Left cardiac atrium (tissue), 4 donors: ENCODE measurements around the gene RPS6KB1. TPM values are rescaled to one million over a fixed set of nuclear protein-coding genes. Genes with fewer than 3 reads are reported as not detected.
A peak's percentile ranks its signal among the peaks of the same experiment; 100 is the strongest.
"Not testable (repeated sequence)": the region's sequence is repeated elsewhere in the genome, so short reads cannot be mapped to it uniquely, and the experiment has no call there.

Source experiments
- ATAC-seq, 2 donors: fragments of 200-7000 bp; cut with Tn5 transposase; one replicate each; pipeline ENCODE4 v1.9.1; 2020; ENCODE audit warnings: mild to moderate bottlenecking in 2 of 2, moderate library complexity in 2 of 2
- DNase-seq: peaks from one replicate; pipeline ENCODE4 v3.0.0-alpha.2; 2020
- intact Hi-C, 2 donors: fragments of 100-400 bp; cut with DNase I; formaldehyde crosslinking; loops; one replicate each; pipeline versions ENCODE4 v1.14.1 to v1.15.1; 2022 to 2023
- total RNA-seq, 2 donors: library from RNA; stranded (reverse); fragmentation: NEBNext Ultra II Directional; extraction: Animal tissue kit (Norgen Biotek cat#: 25700); gene quantifications; one replicate each; pipeline ENCODE4 v1.2.1, GENCODE V29; 2021
- donor health status: DM: no; HTN: yes; CAD: no.
- donor health status: DM: no; HTN: yes; CAD: no; lungs with severe emphysema.
- donor health status: DM: yes; HTN: yes; CAD: no.
- donor health status: Dilated cardiomyopathy.

Gene RPS6KB1
- total RNA-seq, 2 donors from 2014 or later: 19.4 to 29.9 TPM

DNA sequence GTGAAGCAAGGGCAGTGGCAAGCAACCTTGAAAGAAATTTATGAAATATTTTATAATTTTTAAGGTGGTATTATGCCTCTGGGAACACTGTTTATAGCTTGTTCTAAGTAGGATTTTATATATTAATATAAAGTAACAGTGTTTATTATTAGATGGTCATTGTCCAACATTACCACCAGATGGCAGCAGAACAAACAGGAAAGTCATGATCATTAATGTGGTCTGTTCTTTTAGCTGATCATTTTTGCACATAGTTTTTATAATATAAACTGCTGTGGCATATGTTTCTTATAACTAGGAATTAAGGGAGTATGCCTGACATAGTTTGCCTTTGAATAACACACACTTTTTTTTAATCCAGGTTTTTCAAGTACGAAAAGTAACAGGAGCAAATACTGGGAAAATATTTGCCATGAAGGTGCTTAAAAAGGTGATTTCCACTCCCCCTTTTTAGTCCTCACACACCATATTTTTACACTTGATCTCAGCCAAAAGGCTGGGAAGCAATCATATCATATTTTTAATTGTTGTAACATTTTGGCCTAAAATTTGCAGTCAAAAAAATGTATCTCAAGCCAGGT, 21.4 kb downstream of the RPS6KB1 start:
- ATAC-seq: no peak

DNA sequence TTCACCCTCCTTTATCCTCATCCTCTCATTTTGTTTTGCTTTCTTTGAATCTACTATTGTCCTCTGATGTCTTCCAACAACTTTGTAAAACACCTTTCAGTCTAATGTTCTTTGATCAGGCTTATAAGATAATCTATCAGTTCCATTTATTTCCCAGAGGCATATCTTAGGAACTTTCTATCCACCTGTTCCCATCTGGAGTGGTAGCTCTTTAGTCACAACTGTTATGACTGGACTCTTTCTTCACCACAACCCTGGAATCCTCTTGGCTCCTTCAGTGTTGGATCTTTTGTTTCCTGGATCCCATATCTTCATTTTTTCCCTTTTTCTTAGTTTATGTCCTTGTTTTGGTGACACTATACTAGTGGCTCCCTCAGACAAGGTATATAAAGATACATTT, 23.5 kb downstream of the RPS6KB1 start:
- intact Hi-C loops: loop anchor here in 1 of 2 donors (10.0 kb wide), 1 partner anchor 118 kb away; no protein-coding TSS in a partner anchor
- ATAC-seq (no peak), DNase-seq (no peak)

More for the DNA sequence above, 21.4 kb downstream of the RPS6KB1 start:
- DNase-seq: no peak
- intact Hi-C loops: loop anchor here in 1 of 2 donors (10.0 kb wide), 1 partner anchor 120 kb away; no protein-coding TSS in a partner anchor

- DNase-seq, intact Hi-C loops, ATAC-seq: not testable (repeated sequence)
Measured at GRCh38 chr17:59920637-59921036, 27.7 kb downstream of the RPS6KB1 start.

- intact Hi-C loops, ATAC-seq, DNase-seq: not testable (repeated sequence)
Measured at GRCh38 chr17:59930121-59930520, 37.2 kb downstream of the RPS6KB1 start.

DNA sequence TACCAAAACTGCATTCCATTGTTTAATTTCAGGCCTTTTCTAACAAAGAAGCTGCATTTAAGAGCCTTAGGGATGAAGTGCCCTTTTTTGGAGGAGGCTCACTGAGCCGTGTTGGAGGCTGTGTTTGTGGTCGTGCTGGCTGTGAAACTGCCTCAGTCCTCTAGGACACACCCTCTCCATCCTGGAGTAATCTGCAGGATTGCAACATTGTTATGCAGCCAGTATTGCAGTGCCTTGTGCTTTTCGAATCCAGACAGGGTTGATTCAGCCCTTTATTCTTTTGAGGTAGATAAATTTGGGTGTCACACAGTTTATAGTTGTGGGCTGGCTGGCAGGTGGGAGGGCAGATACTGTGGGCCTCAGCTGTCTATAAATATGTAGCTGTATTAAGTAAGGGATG, 37.8 kb downstream of the RPS6KB1 start:
- intact Hi-C loops, DNase-seq: not testable (repeated sequence)
- ATAC-seq: peak; percentile 38 to 85

- intact Hi-C loops, ATAC-seq, DNase-seq: not testable (repeated sequence)
Measured at GRCh38 chr17:59933317-59933716, 40.4 kb downstream of the RPS6KB1 start.

GRCh38 chr17:59940697-59941096, 47.8 kb downstream of the RPS6KB1 start:
- DNase-seq, intact Hi-C loops, ATAC-seq: not testable (repeated sequence)

DNA sequence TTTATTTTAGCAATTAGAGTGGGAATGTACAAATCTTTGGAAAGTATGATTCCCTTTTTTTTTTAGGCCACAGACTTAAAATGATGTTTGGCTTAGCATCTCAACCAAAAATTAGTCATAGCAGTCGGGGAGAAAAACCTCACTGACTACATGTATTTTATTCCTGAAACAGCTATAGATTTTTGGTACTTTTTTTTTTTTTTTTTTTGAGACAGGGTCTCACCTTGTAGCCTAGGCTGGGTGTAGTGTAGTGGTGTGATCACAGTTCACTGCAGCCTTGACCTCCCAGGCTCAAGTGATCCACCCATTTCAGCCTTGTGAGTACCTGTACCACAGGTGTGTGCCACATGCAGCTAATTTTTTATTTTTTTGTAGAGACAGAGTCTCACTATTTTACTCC, 48.2 kb downstream of the RPS6KB1 start:
- intact Hi-C loops: no loop called here
- ATAC-seq: no peak
- DNase-seq: no peak

DNA sequence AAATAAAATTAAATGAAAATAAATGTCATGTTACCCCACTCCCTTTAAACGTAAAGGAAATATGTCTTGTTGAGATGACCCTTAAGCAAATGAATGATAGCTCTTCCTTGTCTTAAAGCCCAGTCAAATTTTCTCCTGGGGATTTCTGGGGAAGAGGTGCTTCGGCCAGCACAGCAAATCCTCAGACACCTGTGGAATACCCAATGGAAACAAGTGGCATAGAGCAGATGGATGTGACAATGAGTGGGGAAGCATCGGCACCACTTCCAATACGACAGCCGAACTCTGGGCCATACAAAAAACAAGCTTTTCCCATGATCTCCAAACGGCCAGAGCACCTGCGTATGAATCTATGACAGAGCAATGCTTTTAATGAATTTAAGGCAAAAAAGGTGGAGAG, 53.5 kb downstream of the RPS6KB1 start:
- intact Hi-C loops, ATAC-seq, DNase-seq: not testable (repeated sequence)

DNA sequence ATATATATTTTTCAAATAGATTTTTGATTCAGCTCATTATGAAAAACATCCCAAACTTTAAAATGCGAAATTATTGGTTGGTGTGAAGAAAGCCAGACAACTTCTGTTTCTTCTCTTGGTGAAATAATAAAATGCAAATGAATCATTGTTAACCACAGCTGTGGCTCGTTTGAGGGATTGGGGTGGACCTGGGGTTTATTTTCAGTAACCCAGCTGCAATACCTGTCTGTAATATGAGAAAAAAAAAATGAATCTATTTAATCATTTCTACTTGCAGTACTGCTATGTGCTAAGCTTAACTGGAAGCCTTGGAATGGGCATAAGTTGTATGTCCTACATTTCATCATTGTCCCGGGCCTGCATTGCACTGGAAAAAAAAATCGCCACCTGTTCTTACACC, 54.4 kb downstream of the RPS6KB1 start:
- ATAC-seq, DNase-seq, intact Hi-C loops: not testable (repeated sequence)

GRCh38 chr17:59950049-59950448, 57.1 kb downstream of the RPS6KB1 start:
- ATAC-seq: no peak
- intact Hi-C loops: no loop called here

DNA sequence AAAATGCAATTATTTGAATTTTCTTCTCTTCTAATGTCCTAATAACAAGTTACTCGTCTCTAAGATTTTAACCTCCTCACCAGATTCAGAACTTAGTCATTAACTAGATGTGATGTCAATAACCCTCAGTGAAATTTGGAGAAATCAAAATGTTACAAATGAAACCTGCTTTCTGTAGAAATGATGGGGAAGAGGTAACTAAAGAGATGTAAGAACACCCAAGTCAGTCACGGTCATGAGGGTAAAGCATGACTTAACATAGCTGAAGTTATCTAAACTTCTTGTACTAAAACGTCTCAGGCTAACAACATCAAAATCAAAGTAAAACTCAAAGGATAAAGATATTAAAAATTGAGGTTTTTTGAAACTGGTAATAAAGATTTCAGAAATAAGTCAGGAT, 61.9 kb downstream of the RPS6KB1 start:
- intact Hi-C loops: no loop called here
- DNase-seq: no peak
- no peak for ATAC-seq

More at GRCh38 chr17:59950049-59950448, 57.1 kb downstream of the RPS6KB1 start:
- DNase-seq: no peak

- intact Hi-C loops, DNase-seq, ATAC-seq: not testable (repeated sequence)
Measured at GRCh38 chr17:59959574-59959973, 66.7 kb downstream of the RPS6KB1 start.

DNA sequence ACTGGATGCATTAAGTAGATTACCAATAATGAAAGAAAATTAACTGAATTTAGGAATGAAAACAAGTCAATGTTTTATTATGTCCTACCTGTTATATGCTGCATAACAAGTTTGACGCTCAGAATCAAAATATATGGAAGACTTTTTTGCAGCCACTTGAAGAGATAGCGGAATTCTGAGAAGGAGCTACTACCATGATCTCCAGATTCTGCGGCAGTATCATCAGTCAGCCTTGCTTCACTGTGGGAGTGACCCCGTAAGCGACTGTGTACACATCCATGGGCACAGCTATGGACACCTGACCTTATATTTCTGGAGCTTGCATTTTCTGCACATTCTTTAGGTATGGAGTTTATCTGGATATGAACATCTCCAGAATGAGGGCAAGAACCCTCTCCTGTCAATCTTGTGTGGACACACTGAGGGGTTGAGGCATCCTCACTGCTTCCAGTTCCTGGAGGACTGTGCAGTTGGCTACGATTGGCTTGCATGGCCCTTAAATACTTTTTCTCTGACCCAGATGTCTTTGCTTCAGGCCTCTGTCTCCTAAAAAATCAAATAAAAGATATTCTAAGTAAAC, 69.9 kb downstream of the RPS6KB1 start:
- ATAC-seq (no peak), DNase-seq (no peak)
- intact Hi-C loops: no loop called here

GRCh38 chr17:59963738-59964481, 71.0 kb downstream of the RPS6KB1 start:
- peak; percentile 58 for DNase-seq
- ATAC-seq: peak; percentile 56 to 67
- intact Hi-C loops: no loop called here

- peak; percentile 95 for DNase-seq
- intact Hi-C loops: no loop called here
- ATAC-seq: peak; percentile 99
Measured at GRCh38 chr17:59964482-59965328, 71.8 kb downstream of the RPS6KB1 start, which contains the start of gene RNFT1. RNFT1 (minus strand) TSS chr17:59964740; CDS start chr17:59964663, 77 bp downstream.

DNA sequence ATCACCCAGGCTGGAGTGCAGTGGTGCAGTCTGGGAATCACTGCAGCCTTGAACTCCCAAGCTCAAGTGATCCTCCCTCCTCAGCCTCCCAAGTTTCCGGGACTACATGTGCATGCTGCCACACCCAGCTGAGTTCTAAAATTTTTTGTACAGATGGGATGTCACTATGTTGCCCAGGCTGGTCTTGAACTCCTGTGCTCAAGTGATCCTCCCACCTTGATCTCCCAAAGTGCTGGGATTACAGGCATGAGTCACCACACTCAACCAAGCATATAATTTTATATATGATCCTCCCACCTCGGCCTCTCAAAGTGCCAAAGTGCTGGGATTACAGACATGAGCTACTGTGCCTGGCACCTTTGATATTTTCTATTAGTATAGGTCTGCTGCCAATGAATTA, 78.8 kb downstream of the RPS6KB1 start:
- intact Hi-C loops, ATAC-seq, DNase-seq: not testable (repeated sequence)

GRCh38 chr17:59972778-59973177, 79.9 kb downstream of the RPS6KB1 start:
- ATAC-seq (no peak), DNase-seq (no peak)
- intact Hi-C loops: no loop called here

DNA sequence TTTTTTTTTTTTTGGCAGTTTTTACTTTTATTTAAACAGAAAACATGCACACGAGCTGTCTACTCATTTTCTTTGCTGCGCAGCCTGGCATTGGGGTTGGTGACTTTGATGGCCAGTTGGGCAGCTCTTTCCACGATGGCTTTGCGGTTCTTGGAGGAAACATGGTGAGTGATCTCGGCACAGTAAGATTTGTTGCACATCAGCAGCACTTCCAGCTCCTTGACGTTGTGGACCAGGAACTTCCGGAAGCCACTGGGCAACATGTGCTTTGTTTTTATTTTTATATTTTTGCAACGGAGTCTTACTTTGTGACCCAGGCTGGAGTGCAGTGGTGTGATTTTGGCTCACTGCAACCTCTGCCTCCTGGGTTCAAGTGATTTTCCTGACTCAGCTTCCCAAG, 80.6 kb downstream of the RPS6KB1 start:
- ATAC-seq, DNase-seq, intact Hi-C loops: not testable (repeated sequence)
